HCT116 (cell line): ENCODE measurements around the gene NRXN2. TPM values are rescaled to one million over a fixed set of nuclear protein-coding genes. Genes with fewer than 3 reads are reported as not detected.
"Not testable (repeated sequence)": the region's sequence is repeated elsewhere in the genome, so short reads cannot be mapped to it uniquely, and the experiment has no call there.

ENCODE experiments used
- ATAC-seq: fragments of 200-7000 bp; cut with Tn5 transposase; 2 replicates; pipeline ENCODE4 v1.9.1; 2020; ENCODE audit warnings: mild to moderate bottlenecking, moderate library complexity
- BruUV-seq: library from RNA; stranded (reverse); fragments of 400-500 nt; replicated peaks from 2 replicates; lab custom pipeline; 2021; lab: Mats Ljungman, UMichigan
- CTCF ChIA-PET: fragments of 300-600 bp; sonication (Branson Sonifier 250); formaldehyde crosslinking; loops from one replicate; lab custom pipeline; 2021; ENCODE audit warnings: antibody characterized with exemption; lab: Charles Lee
- POLR2A ChIA-PET: fragments of 300-600, 350-600 bp; sonication (Branson Sonifier 250); formaldehyde crosslinking; loops from one replicate; lab custom pipeline; 2021; ENCODE audit warnings: antibody characterized with exemption; lab: Charles Lee
- RAD21 ChIA-PET, 2 experiments: fragments of 300-600 bp; sonication (Branson Sonifier 250); formaldehyde crosslinking; loops; one replicate each; lab custom pipeline; 2023; ENCODE audit warnings: low total read pairs in 2 of 2; ENCODE audit not compliant: uncharacterized antibody in 2 of 2, unreplicated experiment in 2 of 2, low non-redundant PET in 1 of 2; lab: Charles Lee
- DNase-seq: peaks from one replicate; pipeline ENCODE4 v3.0.0-alpha.2; 2010; ENCODE audit warnings: low read depth, low spot score
- H2AFZ ChIP-seq: fragments of 200-600 bp; shearing (Covaris generic), sonication (generic); 2 replicates; pipeline ENCODE4 v1.6.1; 2017; ENCODE audit warnings: low read depth, mixed run types, mixed read lengths, antibody characterized with exemption, low read length; ENCODE audit not compliant: poor library complexity, severe bottlenecking
- H3K27ac ChIP-seq: 2 replicates; pipeline ENCODE4 v1.5.1; 2012; ENCODE audit warnings: low read depth, low read length
- H3K27me3 ChIP-seq: fragments of 200-600 bp; sonication (generic); 2 replicates; pipeline ENCODE4 v1.6.1; 2016; ENCODE audit warnings: mixed run types, low read length, mixed read lengths; ENCODE audit not compliant: insufficient read depth
- H3K36me3 ChIP-seq, 2 experiments: fragments of 200-500 bp in 1 of 2; fragments of 200-600 bp in 1 of 2; sonication (Bioruptor generic) in 1 of 2; sonication (generic) in 1 of 2; 2 replicates each; pipeline versions ENCODE4 v1.5.1 to v1.6.1; 2014 to 2016; ENCODE audit warnings: low read length in 2 of 2, inconsistent platforms in 1 of 2, mixed read lengths in 1 of 2, mixed run types in 1 of 2; ENCODE audit not compliant: insufficient read depth in 2 of 2, control insufficient read depth in 1 of 2
- H3K4me1 ChIP-seq, 2 experiments: fragments of 200-600 bp in 1 of 2; sonication (generic) in 1 of 2; 2 replicates each; pipeline versions ENCODE4 v1.5.1 to v1.6.1; 2012 to 2017; ENCODE audit warnings: low read length in 2 of 2, inconsistent platforms in 1 of 2, mild to moderate bottlenecking in 1 of 2, mixed read lengths in 1 of 2, mixed run types in 1 of 2, moderate library complexity in 1 of 2; ENCODE audit not compliant: insufficient read depth in 2 of 2, control insufficient read depth in 1 of 2
- H3K4me2 ChIP-seq: fragments of 200-600 bp; sonication (generic); 2 replicates; pipeline ENCODE4 v1.6.1; 2017; ENCODE audit warnings: mixed run types, low read length, mixed read lengths
- H3K4me3 ChIP-seq, 2 experiments: fragments of 200-600 bp in 1 of 2; sonication (generic) in 1 of 2; replicated peaks in 1 of 2; 2 replicates each; pipeline ENCODE4 v1.5.1; 2011 to 2016; ENCODE audit warnings: low read length in 2 of 2, control low read depth in 1 of 2, low read depth in 1 of 2, mild to moderate bottlenecking in 1 of 2, mixed read lengths in 1 of 2, mixed run types in 1 of 2
- H3K79me2 ChIP-seq: fragments of 200-600 bp; sonication (generic); 2 replicates; pipeline ENCODE4 v1.6.1; 2017; ENCODE audit warnings: mild to moderate bottlenecking, mixed run types, low read length, moderate library complexity, mixed read lengths; ENCODE audit not compliant: insufficient read depth
- H3K9ac ChIP-seq: fragments of 200-600 bp; sonication (generic); 2 replicates; pipeline ENCODE4 v1.6.1; 2016; ENCODE audit warnings: low read length, mixed read lengths
- H3K9me2 ChIP-seq: fragments of 200-600 bp; sonication (generic), shearing (Covaris generic); 2 replicates; pipeline ENCODE4 v1.6.1; 2017; ENCODE audit warnings: mixed run types, mild to moderate bottlenecking, moderate library complexity; ENCODE audit not compliant: insufficient read depth
- H3K9me3 ChIP-seq, 2 experiments: fragments of 200-500 bp in 1 of 2; fragments of 200-600 bp in 1 of 2; sonication (Bioruptor generic) in 1 of 2; sonication (generic) in 1 of 2; 2 replicates each; pipeline ENCODE4 v1.6.1; 2014 to 2017; ENCODE audit warnings: low read length in 2 of 2, mixed read lengths in 2 of 2, inconsistent platforms in 1 of 2, low read depth in 1 of 2, mild to moderate bottlenecking in 1 of 2, mixed run types in 1 of 2, moderate library complexity in 1 of 2; ENCODE audit not compliant: control insufficient read depth in 1 of 2, insufficient read depth in 1 of 2
- H4K20me1 ChIP-seq: fragments of 200-600 bp; sonication (generic), shearing (Covaris generic); 2 replicates; pipeline ENCODE4 v1.6.1; 2017; ENCODE audit warnings: mixed run types, mild to moderate bottlenecking, moderate library complexity; ENCODE audit not compliant: insufficient read depth
- CEBPB ChIP-seq: IDR thresholded peaks from 2 replicates; pipeline ENCODE4 v1.6.1; 2012; ENCODE audit warnings: low read depth
- CTCF ChIP-seq, 3 experiments: fragments of 200-600 bp in 1 of 3; sonication (generic) in 1 of 3; IDR thresholded peaks in 2 of 3; conservative IDR thresholded peaks in 1 of 3; 2 replicates each; pipeline ENCODE4 v1.5.1; 2012 to 2017; ENCODE audit warnings: low read depth in 2 of 3, low read length in 2 of 3, antibody characterized with exemption in 1 of 3, borderline replicate concordance in 1 of 3, control low read depth in 1 of 3, mild to moderate bottlenecking in 1 of 3, mixed read lengths in 1 of 3, mixed run types in 1 of 3, moderate library complexity in 1 of 3; ENCODE audit not compliant: insufficient read depth in 1 of 3
- POLR2A ChIP-seq: IDR thresholded peaks from 2 replicates; pipeline ENCODE4 v1.7.0; 2011; ENCODE audit warnings: borderline replicate concordance; ENCODE audit not compliant: insufficient read depth, insufficient read length; ENCODE audit errors: extremely low read depth
- POLR2AphosphoS5 ChIP-seq: IDR thresholded peaks from 2 replicates; pipeline ENCODE4 v1.6.1; 2011; ENCODE audit warnings: mild to moderate bottlenecking, low read depth, low read length, moderate library complexity
- SIN3A ChIP-seq: IDR thresholded peaks from 2 replicates; pipeline ENCODE4 v1.6.1; 2012; ENCODE audit warnings: low read depth
- TCF7L2 ChIP-seq: IDR thresholded peaks from 2 replicates; pipeline ENCODE4 v1.7.0; 2011; ENCODE audit warnings: borderline replicate concordance, inconsistent platforms; ENCODE audit not compliant: insufficient read depth, insufficient read length; ENCODE audit errors: extremely low read depth
- YY1 ChIP-seq: IDR thresholded peaks from 2 replicates; pipeline ENCODE4 v1.6.1; 2011; ENCODE audit warnings: low read length, low read depth, moderate library complexity, mild to moderate bottlenecking; ENCODE audit not compliant: insufficient replicate concordance; ENCODE audit errors: extremely low read depth
- ZNF274 ChIP-seq: fragments of 200-500 bp; sonication (Bioruptor generic); IDR thresholded peaks from 2 replicates; pipeline ENCODE4 v1.6.1; 2014; ENCODE audit warnings: mild to moderate bottlenecking, low read depth, low read length, inconsistent platforms
- intact Hi-C: fragments of 100-400 bp; cut with micrococcal nuclease; formaldehyde crosslinking; loops from 2 replicates; pipeline ENCODE4 v1.10.0; 2022
- total RNA-seq: library from RNA; stranded (reverse); gene quantifications from one replicate; pipeline ENCODE4 v1.2.1, GENCODE V29; 2021; ENCODE audit not compliant: unreplicated experiment

Gene NRXN2
- total RNA-seq, 1 experiment from 2014 or later, result 1.5 TPM

- Histone ChIP-seq H3K4me1 (peaks cover 0 to 4% of the 10 kb centered on the region in 2 experiments; a peak in 2 of 4 replicates), H3K9ac (no peak overlapping the region)
- POLR2A ChIA-PET, result no interaction called here
Measured at GRCh38 chr11:64665411-64665821, 57.6 kb downstream of the NRXN2 start.

GRCh38 chr11:64664236-64664870 is 58.6 kb downstream of the NRXN2 start:
- POLR2A ChIA-PET, result not testable (repeated sequence)

More at GRCh38 chr11:64665411-64665821, 57.6 kb downstream of the NRXN2 start:
- Histone ChIP-seq H3K79me2 (no peaks in the 10 kb centered on the region), H3K4me2 (no peak overlapping the region)
- no peak for ATAC-seq
- TF ChIP-seq POLR2AphosphoS5, result no peak
- no peak for TF ChIP-seq TCF7L2
- no peak for TF ChIP-seq SIN3A
- TF ChIP-seq YY1, result no peak
- no peak for TF ChIP-seq POLR2A
- TF ChIP-seq CEBPB, result no peak
- TF ChIP-seq CTCF (IDR thresholded peaks at IDR 0.05 in 2 of 3, conservative IDR thresholded peaks at IDR 0.05 in 1 of 3; ENCODE audit: borderline replicate concordance in 1 of 3, insufficient read depth in 1 of 3, low read depth in 2 of 3, low read length in 2 of 3), result no peak
- TF ChIP-seq ZNF274, result no peak
- TF ChIP-seq, all 23 proteins: peak for 0
- Histone ChIP-seq H3K27ac (no peak overlapping the region), H4K20me1 (no peaks in the 10 kb centered on the region), H3K9me2 (no peaks in the 10 kb centered on the region), H3K9me3 (no peaks in the 10 kb centered on the region), H3K4me3 (no peak overlapping the region), H3K27me3 (no peaks in the 10 kb centered on the region), H3K36me3 (no peaks in the 10 kb centered on the region), H2AFZ (no peak overlapping the region)
- no TSS peak for BruUV-seq
- ChIA-PET RAD21 (no interaction called here), CTCF (interaction anchor here (0.8 to 1.6 kb wide), 2 partner anchors 12 to 23 kb away, joined by 3 to 5 read pairs; no protein-coding TSS in a partner anchor)
- intact Hi-C loops, result no loop called here
- DNase-seq, result no peak

More at GRCh38 chr11:64664236-64664870, 58.6 kb downstream of the NRXN2 start:
- H3K36me3 ChIP-seq, ATAC-seq, H3K79me2 ChIP-seq, H3K9ac ChIP-seq, H3K27me3 ChIP-seq, intact Hi-C loops, H4K20me1 ChIP-seq, H3K4me3 ChIP-seq, H3K9me2 ChIP-seq, H2AFZ ChIP-seq, H3K4me2 ChIP-seq, H3K27ac ChIP-seq, BruUV-seq, DNase-seq, RAD21 ChIA-PET, H3K9me3 ChIP-seq: not testable (repeated sequence)
- CTCF ChIA-PET, result interaction anchor here (1.6 kb wide), 1 partner anchor 24 kb away, joined by 5 read pairs; no protein-coding TSS in a partner anchor
- peaks cover 3 to 14% of the 10 kb centered on the region in 2 experiments for H3K4me1 ChIP-seq
